ENCODE results near the gene CPA5.

Gene CPA5

GRCh38 chr7:130405003-130405402 is 60.4 kb downstream of the CPA5 start:
- Mint-ChIP-seq H3K36me3 (ENCODE audit: low read depth) (peaks cover 30% of the 10 kb centered on the region), H3K4me1 (ENCODE audit: low read depth) (no peaks in the 10 kb centered on the region), H3K4me3 (no peak overlapping the region), H3K27me3 (no peaks in the 10 kb centered on the region), H3K9me3 (no peaks in the 10 kb centered on the region), H3K27ac (no peak overlapping the region)

DNA sequence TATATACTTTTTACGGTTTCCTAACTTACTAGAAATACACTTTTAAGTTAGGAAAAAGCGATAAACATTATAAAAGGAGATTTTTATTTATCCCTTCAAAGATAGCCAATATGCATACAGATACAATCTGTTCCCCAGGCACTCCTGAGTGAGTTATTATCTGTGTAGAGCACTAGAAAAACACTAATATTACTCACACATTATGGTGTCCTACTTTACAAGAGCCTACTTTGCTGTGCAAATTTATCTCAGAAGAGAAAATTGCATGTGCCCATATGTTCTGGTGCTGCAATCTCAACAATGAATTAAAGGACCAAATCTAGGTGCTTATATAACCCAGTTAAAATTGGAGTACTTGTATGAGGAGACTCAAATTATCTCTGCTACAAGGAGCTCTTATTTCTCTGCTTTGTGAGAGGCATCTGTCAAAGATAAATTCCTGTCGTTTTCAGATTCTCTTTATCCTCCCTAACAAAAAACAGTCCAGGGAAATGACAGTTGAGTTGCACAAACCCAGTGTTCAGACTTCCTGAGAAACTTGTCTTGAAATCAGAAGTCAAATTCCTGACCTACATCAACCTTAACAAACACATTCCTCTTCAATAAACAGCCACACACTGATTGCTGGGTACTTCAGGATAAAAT is 64.6 kb downstream of the CPA5 start:
- Mint-ChIP-seq H3K27ac (no peak overlapping the region), H3K36me3 (ENCODE audit: low read depth) (peaks cover 17% of the 10 kb centered on the region), H3K4me1 (ENCODE audit: low read depth) (peaks cover 20% of the 10 kb centered on the region), H3K9me3 (no peaks in the 10 kb centered on the region), H3K4me3 (no peak overlapping the region), H3K27me3 (no peaks in the 10 kb centered on the region)

DNA sequence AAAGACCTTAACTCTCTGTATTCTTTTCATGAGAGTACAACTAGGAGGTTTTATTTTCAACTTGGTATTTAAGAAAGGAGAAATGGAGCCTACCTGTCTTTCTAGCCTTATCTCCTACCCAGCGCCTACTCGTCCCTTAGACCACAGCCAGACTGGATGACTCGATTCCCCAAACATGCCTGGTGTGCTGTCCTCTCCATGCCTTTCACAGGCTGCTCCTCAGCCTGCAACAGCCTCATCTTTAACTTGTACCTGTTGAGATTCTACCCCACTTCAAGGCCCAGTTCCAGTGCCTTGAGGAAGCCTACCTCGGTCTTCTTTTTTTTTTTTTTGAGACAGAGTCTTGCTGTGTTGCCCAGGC is 65.1 kb downstream of the CPA5 start:
- Mint-ChIP-seq H3K27ac (no peak overlapping the region), H3K4me1 (ENCODE audit: low read depth) (peaks cover 25% of the 10 kb centered on the region)

GRCh38 chr7:130410868-130411541 is 66.4 kb downstream of the CPA5 start:
- Mint-ChIP-seq H3K4me3 (no peak overlapping the region), H3K27me3 (no peaks in the 10 kb centered on the region), H3K36me3 (ENCODE audit: low read depth) (peaks cover 23% of the 10 kb centered on the region), H3K27ac (no peak overlapping the region), H3K4me1 (ENCODE audit: low read depth) (peaks cover 36% of the 10 kb centered on the region), H3K9me3 (no peaks in the 10 kb centered on the region)

More for the DNA sequence above, 65.1 kb downstream of the CPA5 start:
- Mint-ChIP-seq H3K36me3 (ENCODE audit: low read depth) (peaks cover 17% of the 10 kb centered on the region), H3K27me3 (no peaks in the 10 kb centered on the region), H3K4me3 (no peak overlapping the region), H3K9me3 (no peaks in the 10 kb centered on the region)

DNA sequence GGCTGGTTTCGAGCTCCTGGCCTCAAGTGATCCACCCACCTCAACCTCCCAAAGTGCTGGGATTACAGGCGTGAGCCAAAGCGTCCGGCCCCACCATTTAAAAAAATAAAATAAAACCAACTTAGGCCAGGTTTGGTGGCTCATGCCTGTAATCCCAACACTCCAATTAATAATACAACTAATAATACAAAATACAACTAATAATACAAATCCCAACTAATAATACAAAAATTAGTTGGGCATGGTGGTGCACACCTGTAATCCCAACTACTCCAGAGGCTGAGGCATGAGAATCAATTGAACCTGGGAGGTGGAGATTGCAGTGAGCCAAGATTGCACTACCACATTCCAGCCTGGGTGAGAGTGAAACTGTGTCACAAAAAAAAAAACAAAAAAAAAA is 68.6 kb downstream of the CPA5 start:
- no peak overlapping the region for H3K27ac Mint-ChIP-seq

DNA sequence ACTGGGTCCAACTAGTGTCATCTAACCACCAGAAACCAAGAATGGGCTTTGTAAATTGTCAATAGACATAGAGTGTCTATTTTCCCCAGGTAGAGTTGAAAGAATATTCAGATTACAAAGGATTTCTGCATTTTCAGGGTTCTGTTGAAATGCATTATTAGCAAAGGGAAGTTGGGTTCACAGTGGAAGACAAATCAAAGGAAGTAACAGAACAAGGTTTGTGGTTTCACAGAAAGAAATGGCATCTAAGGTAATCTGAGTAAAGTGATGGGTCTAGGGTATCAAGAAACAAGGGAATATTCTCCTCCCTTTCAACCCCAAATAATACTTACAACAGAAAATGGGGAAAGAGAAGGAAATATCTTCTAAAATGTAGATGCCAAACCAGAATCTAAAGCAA is 70.4 kb downstream of the CPA5 start:
- Mint-ChIP-seq H3K4me3 (no peak overlapping the region), H3K4me1 (ENCODE audit: low read depth) (peaks cover 75% of the 10 kb centered on the region), H3K27ac (no peak overlapping the region)

More for the DNA sequence above, 68.6 kb downstream of the CPA5 start:
- H3K4me1 Mint-ChIP-seq (ENCODE audit: low read depth): peaks cover 58% of the 10 kb centered on the region
- no peaks in the 10 kb centered on the region for H3K9me3 Mint-ChIP-seq
- H3K36me3 Mint-ChIP-seq (ENCODE audit: low read depth): peaks cover 23% of the 10 kb centered on the region
- no peak overlapping the region for H3K4me3 Mint-ChIP-seq
- H3K27me3 Mint-ChIP-seq: no peaks in the 10 kb centered on the region

GRCh38 chr7:130417213-130417612 is 72.6 kb downstream of the CPA5 start:
- no peaks in the 10 kb centered on the region for H3K27me3 Mint-ChIP-seq
- peak overlapping the region; percentile 83 for H3K27ac Mint-ChIP-seq
- H3K9me3 Mint-ChIP-seq: no peaks in the 10 kb centered on the region
- H3K36me3 Mint-ChIP-seq (ENCODE audit: low read depth): peaks cover 11% of the 10 kb centered on the region
- H3K4me1 Mint-ChIP-seq (ENCODE audit: low read depth): peaks cover 80% of the 10 kb centered on the region
- peak overlapping the region; percentile 62 for H3K4me3 Mint-ChIP-seq

More for the DNA sequence above, 70.4 kb downstream of the CPA5 start:
- Mint-ChIP-seq H3K27me3 (no peaks in the 10 kb centered on the region), H3K9me3 (no peaks in the 10 kb centered on the region), H3K36me3 (ENCODE audit: low read depth) (peaks cover 17% of the 10 kb centered on the region)

DNA sequence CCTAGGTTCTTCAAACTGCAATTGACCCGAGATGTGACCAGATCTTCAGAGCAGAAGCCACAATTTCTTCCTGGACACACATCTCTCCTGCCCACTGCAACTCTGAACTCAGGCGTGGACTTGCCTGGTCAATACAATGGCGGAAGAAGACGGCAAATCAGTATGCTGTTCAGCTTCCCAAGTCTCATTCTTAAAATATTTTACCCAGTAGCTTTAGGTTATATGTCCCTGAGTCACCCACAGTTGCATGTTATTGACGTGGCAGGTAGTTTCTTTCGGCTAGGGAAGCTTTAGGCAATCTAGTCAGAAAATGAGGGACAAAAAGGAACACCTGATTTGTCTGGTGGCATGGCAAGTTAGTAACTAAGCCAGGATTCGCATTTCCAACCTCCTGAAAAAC is 73.7 kb downstream of the CPA5 start:
- H3K4me1 Mint-ChIP-seq (ENCODE audit: low read depth): peaks cover 84% of the 10 kb centered on the region
- no peak overlapping the region for H3K27ac Mint-ChIP-seq
- H3K27me3 Mint-ChIP-seq: no peaks in the 10 kb centered on the region
- H3K4me3 Mint-ChIP-seq: no peak overlapping the region
- H3K36me3 Mint-ChIP-seq (ENCODE audit: low read depth): peaks cover 11% of the 10 kb centered on the region
- H3K9me3 Mint-ChIP-seq: no peaks in the 10 kb centered on the region
